Ascending aorta (tissue), 2 donors: ENCODE data around the gene PHTF2. TPM values are rescaled to one million over a fixed set of nuclear protein-coding genes. Genes with fewer than 3 reads are reported as not detected.

ENCODE experiments used
- DNase-seq, 2 donors: peaks; one replicate each; pipeline ENCODE4 v3.0.0-alpha.2; 2019; ENCODE audit warnings: low spot score in 2 of 2
- H3K27ac ChIP-seq, 2 donors: fragments of 200-600 bp; sonication (generic); one replicate each; pipeline ENCODE4 v1.5.1; 2016 to 2017; ENCODE audit warnings: mild to moderate bottlenecking in 1 of 2
- H3K27me3 ChIP-seq: fragments of 200-600 bp; sonication (generic); one replicate; pipeline ENCODE4 v1.5.1; 2017
- H3K36me3 ChIP-seq, 2 donors: fragments of 200-600 bp; sonication (generic); one replicate each; pipeline ENCODE4 v1.5.1; 2016
- H3K4me1 ChIP-seq, 2 donors: fragments of 200-600 bp; sonication (generic); one replicate each; pipeline ENCODE4 v1.5.1; 2016 to 2017; ENCODE audit warnings: mild to moderate bottlenecking in 1 of 2
- H3K4me3 ChIP-seq, 2 donors: fragments of 200-600 bp; sonication (generic); one replicate each; pipeline ENCODE4 v1.5.1; 2016 to 2017; ENCODE audit warnings: mild to moderate bottlenecking in 1 of 2
- H3K9me3 ChIP-seq, 2 donors: fragments of 200-600 bp; sonication (generic); one replicate each; pipeline ENCODE4 v1.5.1; 2016
- CTCF ChIP-seq, 3 experiments: fragments of 200-600 bp in 2 of 3; fragments of 450-650 bp in 1 of 3; sonication (generic) in 2 of 3; IDR thresholded peaks; one replicate each; pipeline ENCODE4 v1.5.1; 2016 to 2019; ENCODE audit warnings: antibody characterized with exemption in 3 of 3, mild to moderate bottlenecking in 1 of 3, moderate library complexity in 1 of 3
- intact Hi-C: fragments of 100-400 bp; cut with DNase I; formaldehyde crosslinking; loops from one replicate; pipeline ENCODE4 v1.15.1; 2023
- total RNA-seq: library from RNA; depleted of rRNA; stranded (reverse); fragments of >200 nt; gene quantifications from one replicate; pipeline ENCODE4 v1.1.0, GENCODE V29; 2016

The PHTF2 gene
- total RNA-seq, 1 donor from 2014 or later = 10.2 TPM

- TF ChIP-seq CTCF (IDR thresholded peaks at IDR 0.05) = no peak
- intact Hi-C loops = no loop called here
- H3K9me3 ChIP-seq = peaks cover 12 to 17% of the 10 kb centered on the region in 2 donors
- peaks cover 0 to 3% of the 10 kb centered on the region in 2 donors for H3K4me1 ChIP-seq
- no peaks in the 10 kb centered on the region for H3K27me3 ChIP-seq
- peak overlapping the region in 1 of 2 donors; percentile 40 for H3K27ac ChIP-seq
- H3K4me3 ChIP-seq = no peak overlapping the region
- DNase-seq = no peak
- peaks cover 0 to 8% of the 10 kb centered on the region in 2 donors for H3K36me3 ChIP-seq
Measured at GRCh38 chr7:77812290-77812685, 13.7 kb downstream of the PHTF2 start.

DNA sequence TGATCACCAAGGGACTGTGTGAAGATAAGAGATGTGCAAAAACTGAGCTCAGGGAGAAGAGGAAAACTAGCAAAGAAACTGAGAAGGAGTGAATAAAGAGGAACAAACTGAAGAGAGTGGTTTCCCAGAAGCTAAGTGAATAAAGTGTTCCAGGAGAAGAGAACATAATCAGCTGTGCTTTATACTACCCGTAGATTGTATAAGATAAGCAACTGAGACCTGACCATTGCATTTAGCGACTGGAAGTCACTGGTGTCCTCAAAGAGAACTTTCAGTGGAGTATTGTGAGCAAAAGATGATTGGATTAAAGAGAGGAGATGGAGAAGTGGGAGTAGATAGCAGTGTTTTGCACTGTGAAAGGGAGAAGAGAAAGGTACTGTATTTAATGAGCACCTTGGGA lies 14.6 kb downstream of the PHTF2 start:
- H3K27me3 ChIP-seq = no peaks in the 10 kb centered on the region
- TF ChIP-seq CTCF (IDR thresholded peaks at IDR 0.05) = no peak
- peaks cover 0 to 3% of the 10 kb centered on the region in 2 donors for H3K4me1 ChIP-seq
- H3K36me3 ChIP-seq = peaks cover 0 to 11% of the 10 kb centered on the region in 2 donors
- peak overlapping the region in 1 of 2 donors; percentile 40 for H3K27ac ChIP-seq
- H3K4me3 ChIP-seq = no peak overlapping the region
- peaks cover 6 to 13% of the 10 kb centered on the region in 2 donors for H3K9me3 ChIP-seq
- no peak for DNase-seq
- intact Hi-C loops = no loop called here

DNA sequence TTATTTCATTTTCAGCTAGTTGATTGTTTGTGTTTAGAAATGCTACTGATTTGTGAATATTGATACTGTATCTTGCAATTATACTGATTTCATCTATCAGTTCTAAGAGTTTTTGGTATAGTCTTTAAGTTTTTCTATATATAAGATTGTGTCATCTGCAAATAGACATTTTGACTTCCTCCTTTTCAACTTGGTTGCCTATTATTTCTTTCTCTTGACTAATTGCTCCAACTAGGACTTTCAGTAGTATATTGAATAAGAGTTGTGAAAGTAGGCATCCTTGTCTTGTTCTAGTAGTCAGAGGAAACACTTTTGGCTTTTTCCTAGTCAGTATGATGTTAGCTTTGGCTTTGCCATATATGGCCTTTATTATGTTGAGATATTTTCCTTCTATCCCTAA lies 20.4 kb downstream of the PHTF2 start:
- Histone ChIP-seq H3K4me1 (peaks cover 0 to 2% of the 10 kb centered on the region in 2 donors), H3K9me3 (peaks cover 16 to 38% of the 10 kb centered on the region in 2 donors), H3K4me3 (no peak overlapping the region), H3K36me3 (peaks cover 0 to 17% of the 10 kb centered on the region in 2 donors), H3K27me3 (no peaks in the 10 kb centered on the region), H3K27ac (no peak overlapping the region)
- intact Hi-C loops = no loop called here
- no peak for DNase-seq
- no peak for TF ChIP-seq CTCF (IDR thresholded peaks at IDR 0.05)

DNA sequence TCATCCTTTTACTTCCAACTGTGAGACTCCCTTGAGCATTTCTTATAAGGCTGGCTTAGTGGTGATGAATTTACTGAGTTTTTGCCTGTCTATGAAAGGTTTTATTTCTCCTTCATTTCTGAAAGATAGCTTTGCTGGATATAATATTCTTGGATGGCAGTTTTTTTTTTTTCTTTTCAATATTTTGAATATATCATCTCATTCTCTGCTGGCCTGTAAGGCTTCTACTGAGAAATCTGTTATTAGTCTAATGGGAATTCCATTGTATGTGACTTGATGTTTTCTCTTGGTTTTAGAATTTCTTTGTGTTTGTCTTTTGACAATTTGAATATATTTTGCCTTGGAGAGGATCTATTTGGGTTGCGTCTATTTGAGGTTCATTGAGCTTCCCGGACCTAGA lies 22.4 kb downstream of the PHTF2 start:
- Histone ChIP-seq H3K4me3 (no peak overlapping the region), H3K27me3 (no peaks in the 10 kb centered on the region), H3K36me3 (peaks cover 0 to 17% of the 10 kb centered on the region in 2 donors), H3K9me3 (peaks cover 16 to 50% of the 10 kb centered on the region in 2 donors), H3K4me1 (peaks cover 0 to 5% of the 10 kb centered on the region in 2 donors), H3K27ac (no peak overlapping the region)
- no peak for DNase-seq
- no peak for TF ChIP-seq CTCF (IDR thresholded peaks at IDR 0.05)
- intact Hi-C loops = no loop called here

DNA sequence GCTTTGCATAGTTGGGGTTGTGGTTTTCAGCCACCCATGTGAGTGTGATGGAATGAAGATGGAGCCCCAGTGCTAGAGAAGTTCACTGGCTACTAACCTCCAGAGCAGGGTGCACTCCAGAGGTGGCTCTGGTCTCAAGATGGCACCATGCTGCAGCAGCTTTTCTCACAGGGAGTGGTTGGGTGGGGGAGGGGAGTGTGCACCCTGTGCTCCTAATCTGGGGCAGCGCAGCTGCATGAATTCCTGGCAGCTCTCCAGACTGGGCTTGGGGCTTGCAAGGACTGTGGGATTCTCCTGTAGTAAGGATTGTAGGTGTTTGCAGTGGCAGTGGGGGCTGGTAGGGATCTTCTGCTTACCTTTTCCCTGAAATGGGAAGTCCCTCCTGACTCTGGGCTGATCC lies 23.7 kb downstream of the PHTF2 start:
- Histone ChIP-seq H3K4me3 (no peak overlapping the region), H3K27ac (no peak overlapping the region), H3K9me3 (peaks cover 16 to 54% of the 10 kb centered on the region in 2 donors), H3K36me3 (peaks cover 0 to 9% of the 10 kb centered on the region in 2 donors), H3K4me1 (peaks cover 0 to 5% of the 10 kb centered on the region in 2 donors), H3K27me3 (no peaks in the 10 kb centered on the region)
- DNase-seq = no peak
- intact Hi-C loops = no loop called here
- TF ChIP-seq CTCF (IDR thresholded peaks at IDR 0.05) = no peak

GRCh38 chr7:77823787-77824186 lies 25.2 kb downstream of the PHTF2 start:
- no peaks in the 10 kb centered on the region for H3K27me3 ChIP-seq
- H3K4me1 ChIP-seq = peaks cover 0 to 5% of the 10 kb centered on the region in 2 donors
- intact Hi-C loops = no loop called here
- H3K4me3 ChIP-seq = no peak overlapping the region
- no peak for TF ChIP-seq CTCF (IDR thresholded peaks at IDR 0.05)
- peaks cover 0 to 7% of the 10 kb centered on the region in 2 donors for H3K36me3 ChIP-seq
- DNase-seq = no peak
- peaks cover 16 to 44% of the 10 kb centered on the region in 2 donors for H3K9me3 ChIP-seq
- no peak overlapping the region for H3K27ac ChIP-seq
